AML-193 (cell line): ENCODE measurements around the gene FGF11.
"Not testable (repeated sequence)": the region's sequence is repeated elsewhere in the genome, so short reads cannot be mapped to it uniquely, and the experiment has no call there.

Source experiments
- DNase-seq, 2 experiments: peaks; one replicate each; lab custom pipeline; 2025; lab: John Stamatoyannopoulos, UW

Gene FGF11

DNA sequence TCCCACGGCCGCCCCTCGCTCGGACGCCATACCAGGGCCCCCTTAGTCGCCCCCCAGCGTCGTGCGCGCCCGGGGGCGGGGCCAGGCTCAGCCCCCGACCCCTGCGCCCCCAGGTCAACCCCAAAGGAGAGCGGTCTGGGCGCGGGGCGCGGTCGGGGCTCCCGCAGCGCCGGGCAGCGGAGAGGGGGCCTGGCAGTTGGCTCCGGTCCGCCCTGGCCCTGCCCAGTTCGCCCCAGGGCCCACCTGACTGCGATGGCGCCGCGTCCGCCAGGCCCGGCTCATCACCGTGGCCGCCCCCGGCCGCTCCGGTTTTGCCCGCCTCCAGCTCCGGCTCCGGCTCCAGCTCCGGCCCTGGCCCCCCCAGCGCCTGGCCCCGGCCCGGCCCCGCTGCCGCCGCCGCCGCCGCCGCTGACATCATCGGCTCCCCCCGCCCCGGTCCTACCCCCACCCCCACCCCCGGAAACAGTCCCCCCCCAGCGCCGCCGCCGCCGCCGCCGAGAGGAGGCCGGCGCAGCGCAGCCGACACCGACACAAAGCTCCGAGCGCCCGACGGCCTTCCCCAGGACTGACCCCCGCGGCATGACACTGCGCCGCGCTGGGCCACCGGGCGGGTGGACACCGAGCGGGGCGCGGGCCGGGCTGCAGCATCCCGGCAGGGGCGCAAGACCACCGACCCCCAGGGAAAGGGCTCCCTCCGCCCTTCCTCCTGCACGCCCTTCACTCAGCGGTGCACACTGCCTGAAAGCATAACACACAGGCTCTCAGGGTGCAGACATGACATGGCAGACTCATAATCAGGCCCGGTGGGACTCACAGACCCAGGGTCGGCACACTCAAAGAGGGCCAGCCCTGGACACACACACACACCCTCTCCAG is 40.1 kb downstream of the FGF11 start, which contains the start of gene ZBTB4:
ZBTB4 (minus strand) TSS at position 419 of the 876 bp plus-strand sequence. CDS start 12,830 bp downstream, outside the sequence.
- no peak for DNase-seq

DNA sequence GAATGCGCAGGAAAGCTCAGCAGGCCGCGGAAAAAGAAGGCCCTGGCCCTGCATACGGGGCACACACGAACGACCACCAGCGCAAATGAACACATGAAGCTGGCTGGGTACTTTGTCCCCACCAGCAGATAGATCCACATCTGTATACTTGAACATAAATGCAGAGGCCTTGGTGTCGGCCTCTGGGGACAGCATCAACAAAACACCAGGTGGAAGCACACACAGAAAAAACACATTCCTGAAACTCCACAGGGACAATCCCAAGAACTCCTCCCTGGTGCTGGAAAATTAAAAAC is 40.7 kb downstream of the FGF11 start:
- no peak for DNase-seq

DNA sequence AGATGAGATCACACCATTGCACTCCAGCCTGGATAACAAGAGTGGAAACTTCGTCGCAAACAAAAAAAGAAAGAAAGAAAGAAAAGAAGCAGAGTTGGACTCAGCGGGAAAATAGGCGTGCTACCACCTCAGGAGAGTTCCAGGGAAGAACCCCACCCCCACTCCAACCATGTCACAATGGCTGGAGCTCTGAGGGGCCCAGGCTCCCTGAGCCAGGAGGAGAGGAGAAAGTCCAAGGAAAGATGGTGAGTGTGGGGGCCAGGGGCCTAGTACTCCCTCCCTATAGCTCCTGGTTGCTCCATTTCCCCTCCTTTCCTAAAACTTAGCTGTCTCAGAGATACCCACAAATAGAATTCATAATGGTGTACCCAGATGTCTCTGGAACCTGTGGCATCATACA is 42.0 kb downstream of the FGF11 start, which contains the start of gene SLC35G6:
SLC35G6 (plus strand) TSS at position 172 of the 400 bp plus-strand sequence; CDS start at position 243, 71 bp downstream.
- not testable (repeated sequence) for DNase-seq

DNA sequence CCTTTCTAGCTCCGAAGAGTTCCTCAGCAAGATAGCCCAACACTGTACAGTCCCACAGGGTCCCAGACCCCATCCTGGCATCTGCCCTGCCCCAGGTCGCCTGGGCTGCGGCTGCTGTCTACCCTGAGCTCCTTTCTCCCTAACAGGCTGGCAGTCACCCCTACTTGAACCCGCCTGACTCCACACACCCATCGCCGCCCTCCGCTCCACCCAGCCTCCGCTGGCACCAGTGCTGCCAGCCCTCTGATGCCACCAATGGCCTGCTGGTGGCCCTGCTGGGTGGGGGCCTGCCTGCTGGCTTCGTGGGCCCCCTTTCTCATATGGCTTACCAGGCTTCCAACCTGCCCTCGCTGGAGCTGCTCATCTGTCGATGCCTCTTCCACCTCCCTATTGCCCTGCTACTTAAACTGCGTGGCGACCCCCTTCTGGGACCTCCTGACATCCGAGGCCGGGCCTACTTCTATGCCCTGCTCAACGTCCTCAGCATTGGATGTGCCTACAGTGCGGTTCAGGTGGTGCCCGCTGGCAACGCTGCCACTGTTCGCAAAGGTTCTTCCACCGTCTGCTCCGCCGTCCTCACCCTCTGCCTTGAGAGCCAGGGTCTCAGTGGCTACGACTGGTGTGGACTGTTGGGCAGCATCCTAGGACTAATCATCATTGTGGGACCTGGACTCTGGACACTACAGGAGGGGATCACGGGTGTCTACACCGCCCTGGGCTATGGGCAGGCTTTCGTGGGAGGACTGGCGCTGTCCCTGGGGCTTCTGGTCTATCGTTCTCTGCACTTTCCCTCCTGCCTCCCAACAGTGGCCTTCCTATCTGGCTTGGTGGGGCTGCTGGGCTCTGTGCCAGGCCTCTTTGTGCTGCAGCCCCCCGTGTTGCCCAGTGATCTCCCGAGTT is 42.8 kb downstream of the FGF11 start:
- DNase-seq, result not testable (repeated sequence)

DNA sequence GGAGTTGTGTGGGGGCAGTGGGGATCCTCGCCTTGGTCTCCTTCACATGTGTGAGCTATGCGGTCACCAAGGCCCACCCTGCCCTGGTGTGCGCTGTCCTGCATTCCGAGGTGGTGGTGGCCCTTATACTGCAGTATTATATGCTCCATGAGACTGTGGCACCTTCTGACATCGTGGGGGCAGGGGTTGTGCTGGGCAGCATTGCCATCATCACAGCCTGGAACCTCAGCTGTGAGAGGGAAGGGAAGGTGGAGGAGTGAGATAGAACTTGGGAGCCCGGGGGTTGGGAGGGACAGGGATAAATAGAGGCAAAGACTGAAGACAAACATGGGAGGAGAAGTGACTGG is 43.4 kb downstream of the FGF11 start:
- not testable (repeated sequence) for DNase-seq

DNA sequence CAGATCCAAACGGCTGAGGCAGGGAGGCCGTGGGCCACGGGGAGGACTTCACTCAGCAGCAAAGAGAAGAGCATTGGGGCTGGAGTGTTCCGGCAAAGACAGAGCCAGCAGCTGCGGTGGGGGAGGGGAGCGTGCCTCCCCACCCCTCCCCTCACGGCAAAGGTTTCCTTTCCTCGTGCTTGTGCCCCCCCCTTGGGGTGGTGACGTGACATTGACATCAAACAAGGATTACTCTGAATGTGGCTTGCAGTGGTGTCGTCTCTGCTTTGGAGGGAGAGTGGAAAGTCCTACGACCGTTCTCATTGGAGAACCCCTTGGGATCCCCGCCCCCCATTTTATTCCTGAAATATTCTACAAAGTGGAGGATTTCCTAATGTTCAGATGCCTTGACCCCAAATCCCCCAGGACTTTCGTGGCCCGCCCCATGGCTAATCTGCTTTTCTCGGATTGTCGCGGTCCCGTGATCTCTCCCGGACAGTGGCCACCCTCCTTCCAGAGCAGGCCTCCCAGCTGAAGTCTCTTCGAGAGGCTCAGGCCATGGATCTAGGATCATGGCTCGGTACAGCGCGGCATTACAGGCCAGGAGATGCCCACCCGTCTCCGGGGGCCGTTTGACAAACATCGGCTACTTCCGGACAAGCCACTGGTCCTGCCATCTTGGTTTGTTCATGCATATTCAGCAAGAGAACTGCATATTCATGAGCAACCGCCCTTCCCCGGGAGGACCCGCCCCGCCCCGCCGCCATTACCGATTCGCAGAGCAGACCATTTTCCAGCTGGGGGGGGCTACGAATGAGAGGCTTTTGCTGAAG is 44.1 kb downstream of the FGF11 start:
- DNase-seq, result peak; percentile 60 to 74

DNA sequence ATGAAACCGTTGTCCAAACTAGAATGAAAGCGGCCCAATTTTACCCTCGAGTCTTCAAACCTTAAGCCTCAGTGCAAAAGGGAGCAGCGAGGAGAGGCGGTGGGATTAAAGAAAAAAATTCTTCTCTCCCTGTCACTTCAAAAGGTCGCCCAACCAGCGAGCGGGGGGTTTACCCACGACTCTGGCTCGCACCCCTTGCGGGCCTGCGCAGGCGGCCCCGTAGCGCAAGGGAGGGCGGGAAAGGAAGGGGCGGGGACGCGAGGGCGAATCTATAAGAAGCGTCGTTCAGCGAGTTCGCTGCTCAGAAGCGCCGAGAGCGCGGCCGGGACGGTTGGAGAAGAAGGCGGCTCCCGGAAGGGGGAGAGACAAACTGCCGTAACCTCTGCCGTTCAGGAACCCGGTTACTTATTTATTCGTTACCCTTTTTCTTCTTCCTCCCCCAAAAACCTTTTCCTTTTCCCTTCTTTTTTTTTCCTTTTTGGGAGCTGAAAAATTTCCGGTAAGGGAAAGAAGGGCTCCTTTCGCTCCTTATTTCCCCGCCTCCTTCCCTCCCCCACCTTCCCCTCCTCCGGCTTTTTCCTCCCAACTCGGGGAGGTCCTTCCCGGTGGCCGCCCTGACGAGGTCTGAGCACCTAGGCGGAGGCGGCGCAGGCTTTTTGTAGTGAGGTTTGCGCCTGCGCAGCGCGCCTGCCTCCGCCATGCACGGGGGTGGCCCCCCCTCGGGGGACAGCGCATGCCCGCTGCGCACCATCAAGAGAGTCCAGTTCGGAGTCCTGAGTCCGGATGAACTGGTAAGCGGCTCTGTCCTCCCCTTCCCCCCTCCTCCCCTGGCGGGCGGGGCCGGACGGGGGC is 45.0 kb downstream of the FGF11 start, which contains the start of gene POLR2A:
POLR2A (plus strand) TSS at position 300 of the 852 bp plus-strand sequence.
- peak; percentile 68 to 74 for DNase-seq

DNA sequence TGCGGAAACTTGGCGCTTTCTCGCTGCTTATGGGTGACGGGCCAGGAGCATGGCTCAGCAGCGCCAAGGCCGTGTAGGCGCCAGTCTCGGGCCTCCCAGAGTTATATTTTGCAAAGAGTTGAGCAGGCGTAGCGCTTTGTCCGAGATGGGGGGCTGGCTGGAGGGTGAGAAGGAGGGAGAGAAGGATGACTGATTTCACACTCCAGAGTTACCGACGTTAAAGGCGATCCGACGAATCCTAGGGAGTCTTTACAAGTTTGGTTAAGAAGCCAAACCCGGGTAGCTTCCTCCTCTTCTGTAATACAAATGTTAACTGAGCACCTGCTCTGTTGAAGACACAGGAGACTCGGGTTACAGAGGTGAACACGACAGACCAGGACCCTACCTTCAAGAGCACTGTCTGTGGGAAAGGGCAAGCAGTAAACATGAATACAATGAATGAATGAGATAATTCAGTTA is 45.6 kb downstream of the FGF11 start:
- DNase-seq, result peak in 1 of 2 experiments; percentile 36

DNA sequence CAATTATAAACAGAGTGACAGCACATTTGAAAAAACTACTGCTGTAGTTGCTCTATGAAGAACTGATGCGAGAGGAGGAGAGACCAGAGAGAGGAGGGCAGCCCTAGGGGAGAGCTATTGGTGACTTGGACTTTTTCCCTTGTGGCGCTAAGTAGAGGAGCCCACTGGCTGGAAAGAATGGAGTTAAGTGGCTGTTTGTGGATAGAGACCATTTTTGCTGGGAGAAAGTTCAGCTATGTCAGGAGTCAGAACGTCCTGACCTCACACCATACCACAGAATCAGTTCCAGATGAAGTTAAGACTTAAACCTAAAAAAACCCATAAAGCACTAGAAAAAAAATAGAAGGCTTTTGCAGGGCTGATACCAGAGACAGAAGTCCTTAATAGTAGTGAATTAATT is 46.9 kb downstream of the FGF11 start:
- DNase-seq, result no peak

DNA sequence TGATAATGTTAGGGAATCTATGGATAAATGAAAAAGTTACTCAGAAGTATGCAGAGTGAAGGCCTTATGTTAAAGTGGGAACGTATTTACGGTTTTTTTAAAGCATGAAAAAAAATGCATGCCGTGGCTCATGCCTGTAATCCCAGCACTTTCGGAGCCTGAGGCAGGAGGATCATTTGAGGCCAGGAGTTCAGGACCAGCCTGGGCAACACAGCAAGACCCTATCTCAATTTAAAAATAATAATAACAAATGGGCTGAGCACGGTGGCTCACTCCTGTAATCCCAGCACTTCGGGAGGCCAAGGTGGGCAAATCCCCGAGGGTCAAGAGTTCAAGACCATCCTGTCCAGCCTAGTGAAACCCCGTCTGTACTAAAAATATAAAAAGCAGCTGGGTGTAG is 50.8 kb downstream of the FGF11 start:
- DNase-seq, result no peak

DNA sequence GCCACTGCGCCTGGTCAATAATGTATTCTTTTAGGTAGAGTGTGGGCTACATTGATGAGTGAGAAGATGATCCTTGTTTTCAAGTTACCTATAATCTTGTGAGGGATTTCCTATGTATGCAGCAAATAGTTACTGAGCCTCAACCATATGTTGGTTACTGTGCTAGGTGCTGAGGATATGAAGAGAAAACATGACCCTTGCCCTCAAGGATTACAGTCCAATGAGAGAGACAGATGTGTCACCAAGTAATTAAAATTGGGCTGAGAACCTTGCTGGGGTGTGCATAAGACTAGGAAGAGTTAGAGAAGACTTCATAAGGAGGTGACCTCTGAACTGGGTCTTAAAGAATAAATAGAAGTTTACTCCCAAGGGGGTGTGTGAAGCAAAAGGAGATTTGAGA is 52.3 kb downstream of the FGF11 start:
- DNase-seq, result no peak

DNA sequence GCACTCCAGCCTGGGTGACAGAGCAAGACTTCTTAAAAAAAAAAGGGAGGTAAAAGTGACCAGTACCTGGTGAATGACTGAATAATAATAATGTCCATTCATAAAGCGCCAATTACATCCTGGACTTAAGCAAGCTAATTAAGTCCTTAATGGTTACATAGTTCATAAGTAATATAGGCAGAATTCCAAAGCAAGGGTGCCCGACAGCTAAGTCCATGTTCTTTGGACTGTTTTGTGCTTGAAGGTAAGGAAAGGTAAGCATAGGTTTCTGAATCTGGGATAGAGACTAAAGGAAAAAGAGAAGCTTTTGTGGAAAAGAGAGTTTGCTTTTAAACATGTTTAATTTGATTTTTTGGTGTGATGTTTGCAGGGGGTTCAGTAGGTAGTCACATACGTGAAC is 54.6 kb downstream of the FGF11 start:
- DNase-seq, result no peak
